Measurements from ENCODE around the gene OR2W1.

OR2W1 gene

GRCh38 chr6:29045075-29045474, at the start of gene OR2W1:
TSS of gene OR2W1 (minus strand) at chr6:29045175. CDS start at chr6:29045175, 0 bp downstream.
- no peak for DNase-seq (ENCODE audit: extremely low read depth, low read depth)
- no peak within 1 kb of the TSS for H3K4me3 ChIP-seq (replicated peaks; ENCODE audit: low read depth, low read length)
- TF ChIP-seq CTCF (IDR thresholded peaks at IDR 0.05; ENCODE audit: low read depth, low read length, missing control alignments) = no peak

- no peak for TF ChIP-seq CTCF (IDR thresholded peaks at IDR 0.05; ENCODE audit: low read depth, low read length, missing control alignments)
- no peak for DNase-seq (ENCODE audit: extremely low read depth, low read depth)
- H3K4me3 ChIP-seq (replicated peaks; ENCODE audit: low read depth, low read length) = no peak overlapping the region
Observed at GRCh38 chr6:29092957-29093356, 48.0 kb upstream of the OR2W1 start.

GRCh38 chr6:29087213-29087612, 42.2 kb upstream of the OR2W1 start, which contains the start of gene OR2B3:
TSS of gene OR2B3 (minus strand) at chr6:29087313. CDS start at chr6:29087248, 65 bp downstream.
- TF ChIP-seq CTCF (IDR thresholded peaks at IDR 0.05; ENCODE audit: low read depth, low read length, missing control alignments) = no peak

GRCh38 chr6:29082457-29082856, 37.5 kb upstream of the OR2W1 start:
- no peak overlapping the region for H3K4me3 ChIP-seq (replicated peaks; ENCODE audit: low read depth, low read length)
- TF ChIP-seq CTCF (IDR thresholded peaks at IDR 0.05; ENCODE audit: low read depth, low read length, missing control alignments) = no peak
- no peak for DNase-seq (ENCODE audit: extremely low read depth, low read depth)

More at GRCh38 chr6:29087213-29087612, 42.2 kb upstream of the OR2W1 start, which contains the start of gene OR2B3:
- DNase-seq (ENCODE audit: extremely low read depth, low read depth) = no peak
- no peak within 1 kb of the TSS for H3K4me3 ChIP-seq (replicated peaks; ENCODE audit: low read depth, low read length)

- no peak overlapping the region for H3K4me3 ChIP-seq (replicated peaks; ENCODE audit: low read depth, low read length)
- no peak for TF ChIP-seq CTCF (IDR thresholded peaks at IDR 0.05; ENCODE audit: low read depth, low read length, missing control alignments)
- DNase-seq (ENCODE audit: extremely low read depth, low read depth) = no peak
Observed at GRCh38 chr6:29081312-29081711, 36.3 kb upstream of the OR2W1 start.

GRCh38 chr6:29079203-29079602, 34.2 kb upstream of the OR2W1 start:
- no peak overlapping the region for H3K4me3 ChIP-seq (replicated peaks; ENCODE audit: low read depth, low read length)
- no peak for TF ChIP-seq CTCF (IDR thresholded peaks at IDR 0.05; ENCODE audit: low read depth, low read length, missing control alignments)
- no peak for DNase-seq (ENCODE audit: extremely low read depth, low read depth)
